Suprapubic skin (tissue), 4 donors: Measurements from ENCODE around the gene GTSE1. TPM values are rescaled to one million over a fixed set of nuclear protein-coding genes. Genes with fewer than 3 reads are reported as not detected.

ENCODE experiments used
- DNase-seq, 2 donors: peaks; one replicate each; pipeline ENCODE4 v3.0.0-alpha.2; 2019; ENCODE audit warnings: low spot score in 2 of 2
- H3K27ac ChIP-seq: fragments of 200-600 bp; sonication (generic); one replicate; pipeline ENCODE4 v1.5.1; 2019
- H3K27me3 ChIP-seq: fragments of 200-600 bp; sonication (generic); one replicate; pipeline ENCODE4 v1.5.1; 2019
- H3K36me3 ChIP-seq: fragments of 200-600 bp; sonication (generic); one replicate; pipeline ENCODE4 v1.5.1; 2019
- H3K4me1 ChIP-seq: fragments of 200-600 bp; sonication (generic); one replicate; pipeline ENCODE4 v1.5.1; 2019
- H3K4me3 ChIP-seq: fragments of 200-600 bp; sonication (generic); one replicate; pipeline ENCODE4 v1.5.1; 2019; ENCODE audit warnings: mild to moderate bottlenecking
- H3K9me3 ChIP-seq: fragments of 200-600 bp; sonication (generic); one replicate; pipeline ENCODE4 v1.5.1; 2019
- EP300 ChIP-seq: sonication (generic); formaldehyde crosslinking; IDR thresholded peaks from one replicate; pipeline ENCODE4 v1.6.1; 2017; ENCODE audit warnings: antibody characterized with exemption
- POLR2A ChIP-seq, 2 donors: fragments of 450-650 bp; IDR thresholded peaks; one replicate each; pipeline ENCODE4 v1.6.1; 2017; ENCODE audit warnings: antibody characterized with exemption in 2 of 2, mild to moderate bottlenecking in 2 of 2, moderate library complexity in 2 of 2
- POLR2AphosphoS5 ChIP-seq, 3 donors: sonication (generic); formaldehyde crosslinking; IDR thresholded peaks; one replicate each; pipeline ENCODE4 v1.6.1; 2017; ENCODE audit warnings: antibody characterized with exemption in 3 of 3
- WGBS: methylation state at CpG from one replicate; pipeline ENCODE4 v1.1.5; 2018; 5-methylcytosine and 5-hydroxymethylcytosine counted together
- total RNA-seq, 4 donors: library from RNA; depleted of rRNA; stranded (reverse); fragments of >200 nt; gene quantifications; one replicate each; pipeline ENCODE4 v1.1.0, GENCODE V29; 2016
- TF ChIP-seq, protein P1 (sequence below), 2 donors: fragments of 200-600 bp in 1 of 2; fragments of 450-650 bp in 1 of 2; sonication (generic) in 1 of 2; IDR thresholded peaks; one replicate each; pipeline ENCODE4 v1.5.1; 2016 to 2019; ENCODE audit warnings: antibody characterized with exemption in 2 of 2, mild to moderate bottlenecking in 1 of 2, moderate library complexity in 1 of 2

The GTSE1 gene
- total RNA-seq, 4 donors from 2014 or later = 0.76 to 2.2 (median 1.8) TPM

DNA sequence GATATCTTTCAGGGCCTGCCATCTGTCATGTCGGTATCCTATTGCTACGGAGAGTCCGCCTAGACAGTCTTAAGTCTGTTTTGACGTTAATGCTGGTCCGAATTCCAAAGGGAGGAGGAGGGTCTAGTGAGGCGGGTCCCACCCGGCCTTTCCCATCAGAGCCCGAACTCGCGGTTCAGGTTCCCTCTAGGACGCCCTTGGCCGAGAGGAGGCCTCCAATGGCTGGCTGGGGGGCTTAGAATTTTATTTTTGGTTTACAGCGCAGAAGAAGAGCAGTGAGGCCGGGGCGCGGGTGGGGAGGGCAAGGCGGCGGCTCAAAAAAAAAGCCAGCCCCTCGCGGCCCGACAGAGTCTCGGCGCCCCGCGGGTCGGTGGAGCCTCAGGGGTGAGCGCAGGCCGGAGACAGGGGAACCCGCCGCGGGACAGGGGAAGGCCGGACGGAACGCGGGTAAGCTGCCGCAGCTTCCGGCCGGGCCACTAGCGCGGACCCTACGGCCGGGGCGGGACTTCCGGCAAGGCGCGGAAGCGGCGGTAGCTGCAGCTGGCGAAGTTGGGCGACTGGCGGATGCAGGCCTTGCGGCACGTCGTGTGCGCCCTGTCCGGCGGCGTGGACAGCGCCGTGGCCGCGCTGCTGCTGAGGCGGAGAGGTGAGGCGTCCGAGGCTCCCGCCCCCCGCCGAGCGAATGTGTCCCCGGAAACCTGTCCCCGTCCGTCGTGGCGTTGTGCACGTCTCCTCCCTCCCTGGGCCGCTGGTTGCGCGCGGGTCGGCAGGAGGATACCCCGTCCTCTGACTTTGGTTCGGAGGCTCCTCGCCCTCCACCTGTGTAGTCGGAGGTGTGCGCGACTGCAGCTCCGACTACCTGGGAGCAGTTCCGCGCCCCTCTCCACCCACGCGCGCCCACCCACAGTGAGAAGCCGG, 38.8 kb downstream of the GTSE1 start, which contains the start of gene TRMU:
TSS of gene TRMU (plus strand) at position 514 of the 918 bp plus-strand sequence. CDS start at position 565, 51 bp downstream.
- peak; percentile 86 to 88 for DNase-seq
- Histone ChIP-seq H3K4me3 (peak within 1 kb of the TSS; percentile 98), H3K27me3 (no peaks in the 10 kb centered on the region), H3K9me3 (no peaks in the 10 kb centered on the region), H3K4me1 (peaks cover 21% of the 10 kb centered on the region), H3K36me3 (peaks cover 27% of the 10 kb centered on the region), H3K27ac (peak within 1 kb of the TSS; percentile 86)
- WGBS = 3% methylated on average over 24 of the region's 93 CpGs
- TF ChIP-seq EP300 (no peak), POLR2AphosphoS5 (IDR thresholded peaks at IDR 0.05) (peak in 2 of 3 donors; percentile 78 to 81), POLR2A (IDR thresholded peaks at IDR 0.05) (peak in 1 of 2 donors; percentile 51)
- TF ChIP-seq, protein P1, sequence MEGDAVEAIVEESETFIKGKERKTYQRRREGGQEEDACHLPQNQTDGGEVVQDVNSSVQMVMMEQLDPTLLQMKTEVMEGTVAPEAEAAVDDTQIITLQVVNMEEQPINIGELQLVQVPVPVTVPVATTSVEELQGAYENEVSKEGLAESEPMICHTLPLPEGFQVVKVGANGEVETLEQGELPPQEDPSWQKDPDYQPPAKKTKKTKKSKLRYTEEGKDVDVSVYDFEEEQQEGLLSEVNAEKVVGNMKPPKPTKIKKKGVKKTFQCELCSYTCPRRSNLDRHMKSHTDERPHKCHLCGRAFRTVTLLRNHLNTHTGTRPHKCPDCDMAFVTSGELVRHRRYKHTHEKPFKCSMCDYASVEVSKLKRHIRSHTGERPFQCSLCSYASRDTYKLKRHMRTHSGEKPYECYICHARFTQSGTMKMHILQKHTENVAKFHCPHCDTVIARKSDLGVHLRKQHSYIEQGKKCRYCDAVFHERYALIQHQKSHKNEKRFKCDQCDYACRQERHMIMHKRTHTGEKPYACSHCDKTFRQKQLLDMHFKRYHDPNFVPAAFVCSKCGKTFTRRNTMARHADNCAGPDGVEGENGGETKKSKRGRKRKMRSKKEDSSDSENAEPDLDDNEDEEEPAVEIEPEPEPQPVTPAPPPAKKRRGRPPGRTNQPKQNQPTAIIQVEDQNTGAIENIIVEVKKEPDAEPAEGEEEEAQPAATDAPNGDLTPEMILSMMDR (IDR thresholded peaks at IDR 0.05) = no peak

DNA sequence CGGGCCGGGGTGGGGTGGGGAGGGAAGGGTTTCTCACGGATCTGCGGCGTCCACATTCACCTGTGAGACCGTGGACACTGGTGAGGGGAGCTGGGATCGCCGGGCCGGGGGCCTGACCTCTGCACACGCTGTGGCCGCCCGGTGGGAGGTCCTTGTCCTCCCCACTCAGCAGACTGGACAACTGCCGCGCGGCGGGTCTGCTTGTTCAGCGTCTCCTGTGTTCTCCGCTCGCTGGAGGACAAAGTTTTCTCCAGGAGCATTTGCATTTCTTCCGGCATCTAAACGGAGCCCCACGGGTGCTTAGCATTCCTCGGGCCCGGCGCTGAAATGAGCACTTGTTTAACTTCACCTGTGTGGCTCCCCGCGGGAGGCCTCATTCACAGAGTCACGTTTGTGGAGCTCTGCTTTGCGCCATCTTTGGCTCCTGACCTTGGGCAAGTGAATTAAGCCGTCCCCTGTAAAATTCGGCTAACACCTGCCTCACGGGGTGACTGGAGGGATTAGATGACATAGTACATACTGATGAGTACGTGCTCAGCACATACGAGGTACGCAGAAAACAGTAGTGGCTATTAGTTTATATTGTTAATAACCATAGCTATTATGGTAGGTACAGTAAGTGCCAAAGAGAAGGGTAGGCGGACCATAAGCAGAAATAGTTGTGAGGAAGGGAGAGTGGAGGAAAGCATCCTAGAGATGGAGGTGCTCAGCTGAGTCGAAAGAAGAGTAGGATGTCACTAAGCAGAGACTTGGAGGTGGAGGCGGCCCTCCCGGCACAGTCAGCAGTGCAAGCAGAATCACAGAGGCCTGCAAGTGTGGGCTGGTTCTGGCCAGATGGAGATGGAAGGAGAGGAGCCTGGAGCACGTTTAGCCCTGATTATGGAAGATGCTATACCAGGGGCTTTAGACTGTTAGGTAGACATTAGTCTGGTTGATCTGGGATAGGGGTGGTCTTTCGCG, 39.7 kb downstream of the GTSE1 start:
- Histone ChIP-seq H3K9me3 (no peaks in the 10 kb centered on the region), H3K36me3 (peaks cover 36% of the 10 kb centered on the region), H3K4me3 (peak overlapping the region; percentile 98), H3K27ac (peak overlapping the region; percentile 86), H3K27me3 (no peaks in the 10 kb centered on the region), H3K4me1 (peaks cover 21% of the 10 kb centered on the region)
- WGBS = 17% methylated on average over 17 of the region's 42 CpGs
- TF ChIP-seq POLR2A (IDR thresholded peaks at IDR 0.05) (no peak), POLR2AphosphoS5 (IDR thresholded peaks at IDR 0.05) (no peak), EP300 (no peak)
- TF ChIP-seq, protein P1 (IDR thresholded peaks at IDR 0.05) = no peak
- DNase-seq = no peak

DNA sequence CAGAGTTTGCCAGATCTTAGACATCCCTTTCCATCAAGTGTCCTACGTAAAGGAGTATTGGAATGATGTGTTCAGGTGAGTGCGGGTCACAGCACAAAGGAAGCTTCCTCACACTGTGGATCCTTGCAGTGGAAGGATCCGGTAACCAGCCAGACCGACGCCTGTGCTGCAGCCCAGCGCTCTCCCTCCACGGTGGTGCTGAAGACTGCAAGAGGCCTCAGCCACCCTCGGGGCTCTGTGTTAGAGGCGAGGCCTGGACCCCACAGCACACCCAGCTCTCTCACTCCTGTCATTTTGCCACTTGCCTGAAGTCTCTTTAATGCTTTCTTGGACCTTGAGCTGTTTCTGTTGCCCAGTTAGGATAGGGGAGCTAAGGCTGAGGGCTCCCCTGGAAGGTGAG, 41.2 kb downstream of the GTSE1 start:
- H3K36me3 ChIP-seq = peaks cover 51% of the 10 kb centered on the region
- no peak for DNase-seq
- H3K27me3 ChIP-seq = no peaks in the 10 kb centered on the region
- no peak overlapping the region for H3K4me3 ChIP-seq
- TF ChIP-seq EP300 = no peak
- TF ChIP-seq POLR2AphosphoS5 (IDR thresholded peaks at IDR 0.05) = no peak
- TF ChIP-seq, protein P1 (IDR thresholded peaks at IDR 0.05) = no peak
- no peak for TF ChIP-seq POLR2A (IDR thresholded peaks at IDR 0.05)
- no peak overlapping the region for H3K27ac ChIP-seq
- WGBS = 75% methylated on average over 4 of the region's 9 CpGs
- H3K9me3 ChIP-seq = no peaks in the 10 kb centered on the region
- H3K4me1 ChIP-seq = peaks cover 21% of the 10 kb centered on the region

DNA sequence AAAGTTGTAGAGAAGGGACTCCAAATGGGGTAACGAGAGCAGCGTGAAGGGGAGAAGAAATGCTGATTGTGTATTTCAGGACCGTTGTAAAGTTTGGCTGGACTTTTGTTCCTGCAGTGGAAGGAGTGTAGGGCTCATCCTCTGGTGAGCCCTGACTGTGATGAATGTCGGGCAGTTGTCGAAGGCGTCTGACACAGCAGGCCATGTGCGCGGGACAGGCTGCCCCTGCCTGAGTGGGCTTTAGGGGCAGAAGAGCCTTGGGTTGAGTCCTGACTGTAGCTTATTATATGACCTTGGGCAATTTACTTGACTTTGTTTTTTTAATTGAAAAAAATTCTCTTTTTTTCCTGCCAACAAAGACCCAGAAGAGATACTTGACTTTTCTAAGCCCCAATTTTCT, 42.0 kb downstream of the GTSE1 start:
- DNase-seq = no peak
- H3K36me3 ChIP-seq = peaks cover 58% of the 10 kb centered on the region
- TF ChIP-seq EP300 (no peak), POLR2AphosphoS5 (IDR thresholded peaks at IDR 0.05) (no peak), POLR2A (IDR thresholded peaks at IDR 0.05) (no peak)
- TF ChIP-seq, protein P1 (IDR thresholded peaks at IDR 0.05) = no peak
- 94% methylated on average over 8 of the region's 8 CpGs for WGBS
- no peak overlapping the region for H3K27ac ChIP-seq
- peaks cover 21% of the 10 kb centered on the region for H3K4me1 ChIP-seq
- H3K27me3 ChIP-seq = no peaks in the 10 kb centered on the region
- no peak overlapping the region for H3K4me3 ChIP-seq
- H3K9me3 ChIP-seq = no peaks in the 10 kb centered on the region
